ENCODE data around the gene AQP4.

DNA sequence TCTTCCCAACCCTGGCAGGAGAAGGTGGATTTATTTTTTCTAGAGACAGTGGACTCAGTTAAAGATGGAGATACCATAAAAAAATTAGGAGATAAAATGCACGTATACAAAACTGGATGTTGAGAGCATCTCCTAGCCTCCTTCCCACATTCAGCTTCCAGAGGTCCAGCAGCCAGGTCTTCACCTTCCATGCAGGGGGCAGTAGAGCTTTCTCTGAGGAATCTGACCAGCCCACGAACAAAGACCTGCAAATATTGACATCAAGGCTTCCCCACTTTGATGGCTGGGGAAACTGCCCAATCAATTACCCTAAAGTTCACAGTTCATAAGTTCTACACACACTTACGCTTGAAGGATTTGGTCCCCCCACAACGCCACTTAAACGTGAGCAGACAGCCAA, 24.5 kb downstream of the AQP4 start:
- TF ChIP-seq FOXK2 (IDR thresholded peaks at IDR 0.05) = no peak
- TF ChIP-seq SP1 (IDR thresholded peaks at IDR 0.05) = no peak
- TF ChIP-seq BHLHE40 (IDR thresholded peaks at IDR 0.05; ENCODE audit: borderline replicate concordance) = no peak
- TF ChIP-seq FOXA1 (IDR thresholded peaks at IDR 0.05) = no peak
- TF ChIP-seq ARNT (IDR thresholded peaks at IDR 0.05) = no peak
- TF ChIP-seq TARDBP (IDR thresholded peaks at IDR 0.05) = no peak
- TF ChIP-seq L3MBTL2 (conservative IDR thresholded peaks at IDR 0.05) = no peak

Measured in HEK293T (cell line).